SK-N-SH (cell line): Measurements from ENCODE around the gene DNAJB4. TPM values are rescaled to one million over a fixed set of nuclear protein-coding genes. Genes with fewer than 3 reads are reported as not detected.

Experiments
- CTCF ChIA-PET: fragments of 300-600, 350-600 bp; formaldehyde crosslinking; extraction: SDS; loops from one replicate; lab custom pipeline; 2021; lab: Yijun Ruan, JAX
- POLR2A ChIA-PET: fragments of 350-600 bp; sonication (Branson Sonifier 250); formaldehyde crosslinking; extraction: SDS; loops from one replicate; lab custom pipeline; 2020; ENCODE audit warnings: antibody characterized with exemption, inconsistent platforms; lab: Yijun Ruan, JAX
- DNase-seq: peaks from one replicate; pipeline ENCODE4 v3.0.0; 2012
- H2AFZ ChIP-seq: fragments of 200-600 bp; sonication (generic); 2 replicates; pipeline ENCODE4 v1.8.1; 2016; ENCODE audit warnings: antibody characterized with exemption, mild to moderate bottlenecking, low read depth
- H3F3A ChIP-seq: fragments of 200-600 bp; sonication (generic); replicated peaks from 2 replicates; pipeline ENCODE3; 2016; ENCODE audit warnings: antibody characterized with exemption, mild to moderate bottlenecking; ENCODE audit not compliant: insufficient read depth
- H3K27ac ChIP-seq, 2 experiments: fragments of 200-500 bp in 1 of 2; fragments of 200-600 bp in 1 of 2; sonication (Bioruptor generic) in 1 of 2; sonication (generic), shearing (Covaris generic) in 1 of 2; 2 replicates each; pipeline versions ENCODE4 v1.5.1 to v1.6.1; 2014 to 2016; ENCODE audit warnings: low read depth in 2 of 2, inconsistent platforms in 1 of 2, low read length in 1 of 2, mild to moderate bottlenecking in 1 of 2, mixed read lengths in 1 of 2
- H3K27me3 ChIP-seq: fragments of 200-600 bp; sonication (generic), shearing (Covaris generic); 2 replicates; pipeline ENCODE4 v1.6.1; 2016; ENCODE audit warnings: mixed run types; ENCODE audit not compliant: insufficient read depth
- H3K36me3 ChIP-seq, 2 experiments: fragments of 200-500 bp in 1 of 2; fragments of 200-600 bp in 1 of 2; sonication (Bioruptor generic) in 1 of 2; sonication (generic) in 1 of 2; replicated peaks in 1 of 2; 2 replicates each; pipeline versions ENCODE3 to v1.5.1; 2014 to 2016; ENCODE audit warnings: low read length in 1 of 2, mild to moderate bottlenecking in 1 of 2; ENCODE audit not compliant: insufficient read depth in 2 of 2, control insufficient read depth in 1 of 2
- H3K4me1 ChIP-seq, 2 experiments: fragments of 200-500 bp in 1 of 2; fragments of 200-600 bp in 1 of 2; sonication (Bioruptor generic) in 1 of 2; sonication (generic), shearing (Covaris generic) in 1 of 2; 2 replicates each; pipeline versions ENCODE4 v1.5.1 to v1.6.1; 2014 to 2016; ENCODE audit warnings: low read depth in 1 of 2, low read length in 1 of 2, mixed run types in 1 of 2; ENCODE audit not compliant: insufficient read depth in 2 of 2, control insufficient read depth in 1 of 2
- H3K4me2 ChIP-seq: fragments of 200-600 bp; sonication (generic), shearing (Covaris generic); 2 replicates; pipeline ENCODE4 v1.6.1; 2017; ENCODE audit warnings: mixed run types
- H3K4me3 ChIP-seq, 2 experiments: fragments of 200-500 bp in 1 of 2; fragments of 200-600 bp in 1 of 2; sonication (Bioruptor generic) in 1 of 2; sonication (generic), shearing (Covaris generic) in 1 of 2; 2 replicates each; pipeline versions ENCODE4 v1.5.1 to v1.8.1; 2014 to 2016; ENCODE audit warnings: low read depth in 2 of 2, inconsistent platforms in 1 of 2, low read length in 1 of 2, mild to moderate bottlenecking in 1 of 2, mixed read lengths in 1 of 2, moderate library complexity in 1 of 2
- H3K79me2 ChIP-seq: fragments of 200-600 bp; sonication (generic); 2 replicates; pipeline ENCODE4 v1.8.1; 2017; ENCODE audit warnings: mild to moderate bottlenecking; ENCODE audit not compliant: insufficient read depth
- H3K9ac ChIP-seq: fragments of 200-600 bp; sonication (generic); 2 replicates; pipeline ENCODE4 v1.6.1; 2017; ENCODE audit warnings: mixed run types
- H3K9me2 ChIP-seq: fragments of 200-600 bp; sonication (generic); 2 replicates; pipeline ENCODE4 v1.6.1; 2017; ENCODE audit warnings: mixed run types
- H3K9me3 ChIP-seq: fragments of 200-600 bp; sonication (generic); 2 replicates; pipeline ENCODE4 v1.6.1; 2017; ENCODE audit warnings: mixed run types, mild to moderate bottlenecking, moderate library complexity
- H4K20me1 ChIP-seq: fragments of 200-600 bp; sonication (generic); 2 replicates; pipeline ENCODE4 v1.6.1; 2017; ENCODE audit warnings: mild to moderate bottlenecking, mixed run types; ENCODE audit not compliant: insufficient read depth
- CHD2 ChIP-seq: fragments of 150-350 bp; IDR thresholded peaks from 2 replicates; pipeline ENCODE4 v1.6.1; 2018; ENCODE audit warnings: low read length; ENCODE audit not compliant: partially characterized antibody
- EP300 ChIP-seq, 2 experiments: IDR thresholded peaks; 2 replicates each; pipeline versions ENCODE4 v1.4.0 to v1.6.1; 2012; ENCODE audit warnings: borderline replicate concordance in 1 of 2, low read depth in 1 of 2, low read length in 1 of 2
- FOXM1 ChIP-seq: IDR thresholded peaks from 2 replicates; pipeline ENCODE4 v1.4.0; 2012; ENCODE audit warnings: low read depth, mild to moderate bottlenecking
- GABPA ChIP-seq: IDR thresholded peaks from 2 replicates; pipeline ENCODE4 v1.4.0; 2012; ENCODE audit warnings: low read depth, mild to moderate bottlenecking
- GATA2 ChIP-seq: sonication (generic); formaldehyde crosslinking; IDR thresholded peaks from 2 replicates; pipeline ENCODE4 v1.5.0; 2020; ENCODE audit warnings: mild to moderate bottlenecking, missing genetic modification reagents
- IRF3 ChIP-seq: fragments of 150-350 bp; IDR thresholded peaks from 2 replicates; pipeline ENCODE4 v1.6.1; 2016; ENCODE audit warnings: mild to moderate bottlenecking, low read depth, low read length
- MAX ChIP-seq: IDR thresholded peaks from 2 replicates; pipeline ENCODE4 v1.4.0; 2012; ENCODE audit warnings: low read depth
- MEF2A ChIP-seq: IDR thresholded peaks from 2 replicates; pipeline ENCODE4 v1.4.0; 2012; ENCODE audit warnings: low read depth, borderline replicate concordance
- NFIC ChIP-seq: IDR thresholded peaks from 2 replicates; pipeline ENCODE4 v1.4.0; 2012; ENCODE audit warnings: borderline replicate concordance
- PBX3 ChIP-seq: IDR thresholded peaks from 2 replicates; pipeline ENCODE4; 2012
- POLR2AphosphoS5 ChIP-seq: IDR thresholded peaks from 2 replicates; pipeline ENCODE4 v1.6.1; 2012; ENCODE audit warnings: low read depth, low read length
- RAD21 ChIP-seq: IDR thresholded peaks from 2 replicates; pipeline ENCODE4 v1.6.1; 2012; ENCODE audit warnings: mild to moderate bottlenecking, low read length
- REST ChIP-seq: IDR thresholded peaks from 2 replicates; pipeline ENCODE4 v1.6.1; 2012; ENCODE audit warnings: mild to moderate bottlenecking, low read depth, low read length, moderate library complexity
- SIN3A ChIP-seq: IDR thresholded peaks from 2 replicates; pipeline ENCODE4 v1.6.1; 2012; ENCODE audit warnings: low read depth, mild to moderate bottlenecking, low read length, moderate library complexity, borderline replicate concordance
- SMC3 ChIP-seq: IDR thresholded peaks from 2 replicates; pipeline ENCODE4 v1.6.1; 2012; ENCODE audit warnings: low read depth, low read length, improper control_type of control experiment
- TCF12 ChIP-seq: IDR thresholded peaks from 2 replicates; pipeline ENCODE4 v1.4.0; 2012
- TEAD4 ChIP-seq: IDR thresholded peaks from 2 replicates; pipeline ENCODE4 v1.4.0; 2012; ENCODE audit warnings: mild to moderate bottlenecking, borderline replicate concordance; ENCODE audit not compliant: insufficient read depth
- USF2 ChIP-seq: fragments of 150-350 bp; IDR thresholded peaks from 2 replicates; pipeline ENCODE4 v1.6.1; 2017; ENCODE audit warnings: antibody characterized with exemption, low read length, low read depth, borderline replicate concordance
- YY1 ChIP-seq: IDR thresholded peaks from 2 replicates; pipeline ENCODE4 v1.4.0; 2012; ENCODE audit warnings: low read depth, mild to moderate bottlenecking
- WGBS: methylation state at CpG from one replicate; pipeline ENCODE4 v1.1.6; 2017; ENCODE audit warnings: low lambda C conversion rate; 5-methylcytosine and 5-hydroxymethylcytosine counted together
- polyA plus RNA-seq, 3 experiments: library from polyadenylated mRNA; depleted of rRNA; stranded (reverse); fragments of >200 nt; gene quantifications; 2 replicates each; pipeline ENCODE4 v1.2.3, GENCODE V29; 2012

Gene DNAJB4
- polyA plus RNA-seq, 1 of the 3 experiments (the other 2 are of a cell fraction): 13.5 TPM

GRCh38 chr1:77991638-77992037, 13.1 kb upstream of the DNAJB4 start:
- no peak for DNase-seq
- H3K9me3 ChIP-seq: no peaks in the 10 kb centered on the region
- no peak overlapping the region for H3K4me3 ChIP-seq
- no peak overlapping the region for H3K4me2 ChIP-seq
- H3K4me1 ChIP-seq: no peaks in the 10 kb centered on the region
- ChIA-PET POLR2A (no interaction called here), CTCF (no interaction called here)
- H3F3A ChIP-seq: peaks cover 6% of the 10 kb centered on the region
- no peaks in the 10 kb centered on the region for H3K9me2 ChIP-seq
- no peaks in the 10 kb centered on the region for H4K20me1 ChIP-seq
- H3K36me3 ChIP-seq: peaks cover 0 to 32% of the 10 kb centered on the region in 2 experiments
- H3K27ac ChIP-seq: no peak overlapping the region
- peaks cover 91% of the 10 kb centered on the region for H3K79me2 ChIP-seq
- no peak for TF ChIP-seq RAD21
- no peak for TF ChIP-seq TCF12
- no peak for TF ChIP-seq USF2
- no peak for TF ChIP-seq GATA2 (CRISPR knock-in tag)
- TF ChIP-seq NFIC: no peak
- no peak for TF ChIP-seq PBX3
- TF ChIP-seq FOXM1: no peak
- no peak for TF ChIP-seq POLR2AphosphoS5
- no peak for TF ChIP-seq GABPA
- no peak for TF ChIP-seq MAX
- TF ChIP-seq YY1: no peak
- no peak for TF ChIP-seq EP300 (IDR thresholded peaks at IDR 0.05; ENCODE audit: borderline replicate concordance in 1 of 2, low read depth in 1 of 2, low read length in 1 of 2)
- TF ChIP-seq IRF3: no peak
- no peak for TF ChIP-seq MEF2A
- TF ChIP-seq SIN3A: no peak
- H2AFZ ChIP-seq: no peak overlapping the region
- H3K9ac ChIP-seq: no peak overlapping the region
- H3K27me3 ChIP-seq: no peaks in the 10 kb centered on the region

- H3K79me2 ChIP-seq: peaks cover 80% of the 10 kb centered on the region
- POLR2A ChIA-PET: no interaction called here
- H3K9me3 ChIP-seq: no peaks in the 10 kb centered on the region
- no peaks in the 10 kb centered on the region for H3K9me2 ChIP-seq
- H3K4me1 ChIP-seq: no peaks in the 10 kb centered on the region
- no peaks in the 10 kb centered on the region for H3K27me3 ChIP-seq
- DNase-seq: no peak
- peaks cover 0 to 32% of the 10 kb centered on the region in 2 experiments for H3K36me3 ChIP-seq
- no peak overlapping the region for H2AFZ ChIP-seq
- 97% methylated on average over 3 of the region's 3 CpGs for WGBS
- H3K4me3 ChIP-seq: no peak overlapping the region
- H3K4me2 ChIP-seq: no peak overlapping the region
- CTCF ChIA-PET: no interaction called here
- H3K9ac ChIP-seq: no peak overlapping the region
- H3F3A ChIP-seq: peaks cover 6% of the 10 kb centered on the region
- TF ChIP-seq SMC3 (no peak), POLR2AphosphoS5 (no peak), CHD2 (no peak), REST (no peak), NFIC (no peak), GATA2 (CRISPR knock-in tag) (no peak), PBX3 (no peak), TEAD4 (no peak)
- H3K27ac ChIP-seq: no peak overlapping the region
- H4K20me1 ChIP-seq: no peaks in the 10 kb centered on the region
Measured at GRCh38 chr1:77994117-77994705, 10.5 kb upstream of the DNAJB4 start.
